ENCODE results near the gene POU6F2.

The POU6F2 gene

GRCh38 chr7:39516498-39516897, 538.8 kb downstream of the POU6F2 start:
- no peaks in the 10 kb centered on the region for H3F3A ChIP-seq (ENCODE audit: low read depth)
- H2AFZ ChIP-seq (ENCODE audit: low read length) = no peak overlapping the region
- H3K79me2 ChIP-seq (ENCODE audit: insufficient read depth, low read length) = no peaks in the 10 kb centered on the region
- H3K9me3 ChIP-seq (ENCODE audit: insufficient read depth, low read depth, low read length) = no peaks in the 10 kb centered on the region
- H3K9me2 ChIP-seq (replicated peaks; ENCODE audit: low read depth, low read length) = no peaks in the 10 kb centered on the region
- no peaks in the 10 kb centered on the region for H4K20me1 ChIP-seq (ENCODE audit: insufficient read depth, low read length, poor library complexity, severe bottlenecking)
- no peaks in the 10 kb centered on the region for H3K36me3 ChIP-seq (ENCODE audit: insufficient read depth, low read length)
- H3K9ac ChIP-seq (ENCODE audit: low read depth, low read length, poor library complexity, severe bottlenecking) = no peak overlapping the region
- peaks cover 8% of the 10 kb centered on the region for H3K4me1 ChIP-seq (ENCODE audit: insufficient read depth, low read length, poor library complexity, severe bottlenecking)
- TF ChIP-seq EZH2phosphoT487 (IDR thresholded peaks at IDR 0.05; ENCODE audit: borderline replicate concordance) = no peak
- no peak for TF ChIP-seq CTCF (conservative IDR thresholded peaks at IDR 0.05; ENCODE audit: low read length)
- H3K4me3 ChIP-seq (ENCODE audit: low read length, poor library complexity, severe bottlenecking) = no peak overlapping the region
- H3K4me2 ChIP-seq (ENCODE audit: low read depth, low read length, poor library complexity, severe bottlenecking) = no peak overlapping the region
- H3K27me3 ChIP-seq (ENCODE audit: insufficient read depth, low read length, poor library complexity, severe bottlenecking) = no peaks in the 10 kb centered on the region

- TF ChIP-seq CTCF (conservative IDR thresholded peaks at IDR 0.05; ENCODE audit: low read length) (no peak), EZH2phosphoT487 (IDR thresholded peaks at IDR 0.05; ENCODE audit: borderline replicate concordance) (no peak)
- Histone ChIP-seq H3K36me3 (ENCODE audit: insufficient read depth, low read length) (no peaks in the 10 kb centered on the region), H3K9me3 (ENCODE audit: insufficient read depth, low read depth, low read length) (no peaks in the 10 kb centered on the region)
Measured at GRCh38 chr7:39517240-39517639, 539.5 kb downstream of the POU6F2 start.

More at GRCh38 chr7:39517240-39517639, 539.5 kb downstream of the POU6F2 start:
- Histone ChIP-seq H3K4me3 (ENCODE audit: low read length, poor library complexity, severe bottlenecking) (no peak overlapping the region), H3K79me2 (ENCODE audit: insufficient read depth, low read length) (no peaks in the 10 kb centered on the region), H3K9ac (ENCODE audit: low read depth, low read length, poor library complexity, severe bottlenecking) (no peak overlapping the region), H3K4me2 (ENCODE audit: low read depth, low read length, poor library complexity, severe bottlenecking) (no peak overlapping the region), H3K4me1 (ENCODE audit: insufficient read depth, low read length, poor library complexity, severe bottlenecking) (peaks cover 8% of the 10 kb centered on the region), H3F3A (ENCODE audit: low read depth) (no peaks in the 10 kb centered on the region), H4K20me1 (ENCODE audit: insufficient read depth, low read length, poor library complexity, severe bottlenecking) (no peaks in the 10 kb centered on the region), H2AFZ (ENCODE audit: low read length) (no peak overlapping the region; the same call in 1 of the 2 replicates), H3K9me2 (replicated peaks; ENCODE audit: low read depth, low read length) (no peaks in the 10 kb centered on the region), H3K27me3 (ENCODE audit: insufficient read depth, low read length, poor library complexity, severe bottlenecking) (no peaks in the 10 kb centered on the region)

Measured in Loucy (cell line).